Tibial artery (tissue), 4 donors: ENCODE results near the gene TNFSF8.

ENCODE experiments used
- DNase-seq, 2 donors: peaks; one replicate each; pipeline ENCODE4 v3.0.0-alpha.2; 2019
- H3K27ac ChIP-seq, 2 donors: fragments of 200-600 bp; sonication (generic) in 1 of 2; 1 replicate in 1 of 2; 2 replicates in 1 of 2; pipeline ENCODE4 v1.5.1; 2018 to 2019; ENCODE audit warnings: mild to moderate bottlenecking in 1 of 2
- H3K27me3 ChIP-seq, 2 donors: fragments of 200-600 bp; sonication (generic) in 1 of 2; one replicate each; pipeline versions ENCODE4 v1.5.1 to v1.6.0; 2016 to 2019
- H3K36me3 ChIP-seq, 3 donors: fragments of 200-600 bp; sonication (generic) in 2 of 3; one replicate each; pipeline ENCODE4 v1.5.1; 2016 to 2019; ENCODE audit warnings: mild to moderate bottlenecking in 2 of 3
- H3K4me1 ChIP-seq, 4 donors: fragments of 200-600 bp; sonication (generic) in 2 of 4; 1 replicate in 3 of 4; 2 replicates in 1 of 4; pipeline ENCODE4 v1.5.1; 2016 to 2019
- H3K4me3 ChIP-seq, 2 donors: fragments of 200-600 bp; sonication (generic) in 1 of 2; 1 replicate in 1 of 2; 2 replicates in 1 of 2; pipeline ENCODE4 v1.5.1; 2018 to 2019; ENCODE audit warnings: mild to moderate bottlenecking in 2 of 2
- H3K9me3 ChIP-seq, 3 donors: fragments of 200-600 bp; sonication (generic) in 1 of 3; one replicate each; pipeline ENCODE4 v1.5.1; 2016 to 2019
- CTCF ChIP-seq, 2 experiments: fragments of 200-600 bp in 1 of 2; fragments of 450-650 bp in 1 of 2; IDR thresholded peaks; one replicate each; pipeline ENCODE4 v1.5.1; 2017 to 2019; ENCODE audit warnings: antibody characterized with exemption in 2 of 2, mild to moderate bottlenecking in 1 of 2, moderate library complexity in 1 of 2
- intact Hi-C: fragments of 100-400 bp; cut with DNase I; formaldehyde crosslinking; loops from one replicate; pipeline ENCODE4 v1.15.0; 2023; ENCODE audit warnings: low total_unique reads

The TNFSF8 gene

GRCh38 chr9:114965564-114965963 lies 35.2 kb upstream of the TNFSF8 start:
- Histone ChIP-seq H3K27me3 (no peaks in the 10 kb centered on the region), H3K4me1 (no peaks in the 10 kb centered on the region), H3K4me3 (no peak overlapping the region), H3K36me3 (no peaks in the 10 kb centered on the region), H3K27ac (no peak overlapping the region), H3K9me3 (peaks cover 0 to 17% (median 3%) of the 10 kb centered on the region in 3 donors)
- TF ChIP-seq CTCF (IDR thresholded peaks at IDR 0.05), result no peak
- intact Hi-C loops, result no loop called here
- no peak for DNase-seq

- H3K27ac ChIP-seq, result no peak overlapping the region
- peaks cover 0 to 21% (median 11%) of the 10 kb centered on the region in 3 donors for H3K9me3 ChIP-seq
- TF ChIP-seq CTCF (IDR thresholded peaks at IDR 0.05), result no peak
- no peaks in the 10 kb centered on the region for H3K27me3 ChIP-seq
- H3K4me3 ChIP-seq, result no peak overlapping the region
- intact Hi-C loops, result no loop called here
- H3K36me3 ChIP-seq, result no peaks in the 10 kb centered on the region
- H3K4me1 ChIP-seq, result no peaks in the 10 kb centered on the region
- DNase-seq, result no peak
Measured at GRCh38 chr9:114962809-114963208, 32.4 kb upstream of the TNFSF8 start.

GRCh38 chr9:114960276-114960675 lies 29.9 kb upstream of the TNFSF8 start:
- H3K4me3 ChIP-seq, result no peak overlapping the region
- intact Hi-C loops, result no loop called here
- H3K36me3 ChIP-seq, result no peaks in the 10 kb centered on the region
- no peak for TF ChIP-seq CTCF (IDR thresholded peaks at IDR 0.05)
- H3K9me3 ChIP-seq, result peaks cover 0 to 21% (median 11%) of the 10 kb centered on the region in 3 donors
- H3K27ac ChIP-seq, result no peak overlapping the region
- DNase-seq, result no peak
- no peaks in the 10 kb centered on the region for H3K4me1 ChIP-seq
- H3K27me3 ChIP-seq, result no peaks in the 10 kb centered on the region

- intact Hi-C loops, result no loop called here
- H3K27me3 ChIP-seq, result no peaks in the 10 kb centered on the region
- peaks cover 0 to 19% (median 11%) of the 10 kb centered on the region in 3 donors for H3K9me3 ChIP-seq
- H3K4me1 ChIP-seq, result peaks cover 0 to 7% (median 3%) of the 10 kb centered on the region in 4 donors
- TF ChIP-seq CTCF (IDR thresholded peaks at IDR 0.05), result no peak
- no peaks in the 10 kb centered on the region for H3K36me3 ChIP-seq
- no peak for DNase-seq
- H3K4me3 ChIP-seq, result no peak overlapping the region
- no peak overlapping the region for H3K27ac ChIP-seq
Measured at GRCh38 chr9:114958844-114959235, 28.4 kb upstream of the TNFSF8 start.

- no peaks in the 10 kb centered on the region for H3K36me3 ChIP-seq
- no peak for TF ChIP-seq CTCF (IDR thresholded peaks at IDR 0.05)
- intact Hi-C loops, result no loop called here
- peak; percentile 62 to 77 for DNase-seq
- no peak overlapping the region for H3K4me3 ChIP-seq
- no peaks in the 10 kb centered on the region for H3K27me3 ChIP-seq
- peaks cover 0 to 12% (median 4%) of the 10 kb centered on the region in 4 donors for H3K4me1 ChIP-seq
- no peak overlapping the region for H3K27ac ChIP-seq
- peaks cover 0 to 13% (median 11%) of the 10 kb centered on the region in 3 donors for H3K9me3 ChIP-seq
Measured at GRCh38 chr9:114958021-114958843, 27.8 kb upstream of the TNFSF8 start.
